ENCODE results near the gene MTR. TPM values are rescaled to one million over a fixed set of nuclear protein-coding genes. Genes with fewer than 3 reads are reported as not detected.

Gene MTR
- 10 to 100 TPM; 26.1 to 50.2 (median 42.9) TPM for polyA plus RNA-seq (ENCODE audit: insufficient read depth in 1 of 5, insufficient read length in 5 of 5, low replicate concordance in 1 of 5)
- long read RNA-seq, donor 1, full-length matches to known transcripts, result 3 of 3 reads
- long read RNA-seq, donor 1, partial matches to known transcripts, result 0 of 3 reads
- long read RNA-seq, donor 1, other reads (novel, unspliced or antisense), result 0 of 3 reads
- long read RNA-seq, donor 2, full-length matches to known transcripts, result 2 of 10 reads
- long read RNA-seq, donor 2, partial matches to known transcripts, result 8 of 10 reads
- long read RNA-seq, donor 2, other reads (novel, unspliced or antisense), result 0 of 10 reads
- long read RNA-seq, donor 3, full-length matches to known transcripts, result 3 of 3 reads
- long read RNA-seq, donor 3, partial matches to known transcripts, result 0 of 3 reads
- long read RNA-seq, donor 3, other reads (novel, unspliced or antisense), result 0 of 3 reads
- long read RNA-seq, donor 4, full-length matches to known transcripts, result 2 of 2 reads
- long read RNA-seq, donor 4, partial matches to known transcripts, result 0 of 2 reads
- long read RNA-seq, donor 4, other reads (novel, unspliced or antisense), result 0 of 2 reads
- long read RNA-seq, donor 5, full-length matches to known transcripts, result 2 of 2 reads
- long read RNA-seq, donor 5, partial matches to known transcripts, result 0 of 2 reads
- long read RNA-seq, donor 5, other reads (novel, unspliced or antisense), result 0 of 2 reads
- long read RNA-seq, donor 6, full-length matches to known transcripts, result 1 of 7 reads
- long read RNA-seq, donor 6, partial matches to known transcripts, result 6 of 7 reads
- long read RNA-seq, donor 6, other reads (novel, unspliced or antisense), result 0 of 7 reads
- long read RNA-seq, donor 7, full-length matches to known transcripts, result 1 of 1 reads
- long read RNA-seq, donor 7, partial matches to known transcripts, result 0 of 1 reads
- long read RNA-seq, donor 7, other reads (novel, unspliced or antisense), result 0 of 1 reads
- long read RNA-seq, donor 8, full-length matches to known transcripts, result 4 of 18 reads
- long read RNA-seq, donor 8, partial matches to known transcripts, result 14 of 18 reads
- long read RNA-seq, donor 8, other reads (novel, unspliced or antisense), result 0 of 18 reads

DNA sequence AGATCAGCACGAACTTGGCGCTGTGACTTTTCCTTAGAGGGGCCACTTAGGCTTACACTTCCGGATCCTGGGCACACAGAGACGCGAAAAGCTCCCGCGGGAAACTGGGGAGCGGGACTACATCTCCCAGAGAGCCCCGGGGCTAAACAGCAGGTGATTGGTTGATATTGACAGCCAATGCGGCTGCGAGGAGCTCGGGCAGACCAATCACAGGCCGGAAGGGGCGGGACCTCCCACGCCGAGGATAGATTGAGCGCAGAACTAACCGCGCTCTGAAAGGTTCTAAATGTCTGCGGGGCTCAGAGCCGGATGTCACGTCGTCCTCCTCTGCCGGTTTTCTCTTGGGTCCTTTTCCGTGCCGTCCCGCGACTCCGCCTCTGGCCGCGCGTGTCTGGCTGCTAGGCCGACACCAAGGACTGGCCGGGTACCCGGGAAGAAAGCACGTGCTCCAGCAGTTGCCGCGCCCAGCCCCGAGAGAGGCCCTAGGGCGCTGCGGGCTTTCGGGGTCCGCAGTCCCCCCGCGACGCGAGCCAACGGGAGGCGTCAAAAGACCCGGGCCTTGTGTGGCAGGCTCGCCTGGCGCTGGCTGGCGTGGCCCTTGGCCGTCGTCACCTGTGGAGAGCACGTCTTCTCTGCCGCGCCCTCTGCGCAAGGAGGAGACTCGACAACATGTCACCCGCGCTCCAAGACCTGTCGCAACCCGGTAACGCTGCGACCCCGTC lies at the start of gene MTR:
Gene MTR, plus strand, starts transcription at position 258 of the 722 bp plus-strand sequence. Its CDS starts 412 bp downstream, at position 670.
- peak; percentile 96 to 97 for DNase-seq

DNA sequence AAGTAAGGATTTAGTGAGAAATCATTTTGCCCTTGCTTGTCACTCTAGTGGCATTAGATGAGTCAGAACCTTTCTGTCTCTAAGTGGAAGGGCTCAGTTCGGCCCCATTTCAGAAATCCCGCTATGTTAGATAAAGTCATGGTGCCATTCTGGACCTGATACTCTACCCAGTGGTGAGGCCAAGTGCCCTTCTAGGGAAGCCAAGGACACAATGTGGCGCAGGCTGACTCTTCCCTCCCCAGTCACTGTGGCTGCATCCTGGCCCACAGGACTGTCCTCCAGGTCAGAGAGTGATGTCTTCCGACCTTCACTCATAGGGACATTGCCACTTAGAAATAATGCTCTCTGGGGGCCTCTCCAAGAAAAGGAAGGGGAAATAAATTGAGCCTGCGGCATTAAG lies 48.3 kb upstream of the MTR start:
- DNase-seq, result no peak

DNA sequence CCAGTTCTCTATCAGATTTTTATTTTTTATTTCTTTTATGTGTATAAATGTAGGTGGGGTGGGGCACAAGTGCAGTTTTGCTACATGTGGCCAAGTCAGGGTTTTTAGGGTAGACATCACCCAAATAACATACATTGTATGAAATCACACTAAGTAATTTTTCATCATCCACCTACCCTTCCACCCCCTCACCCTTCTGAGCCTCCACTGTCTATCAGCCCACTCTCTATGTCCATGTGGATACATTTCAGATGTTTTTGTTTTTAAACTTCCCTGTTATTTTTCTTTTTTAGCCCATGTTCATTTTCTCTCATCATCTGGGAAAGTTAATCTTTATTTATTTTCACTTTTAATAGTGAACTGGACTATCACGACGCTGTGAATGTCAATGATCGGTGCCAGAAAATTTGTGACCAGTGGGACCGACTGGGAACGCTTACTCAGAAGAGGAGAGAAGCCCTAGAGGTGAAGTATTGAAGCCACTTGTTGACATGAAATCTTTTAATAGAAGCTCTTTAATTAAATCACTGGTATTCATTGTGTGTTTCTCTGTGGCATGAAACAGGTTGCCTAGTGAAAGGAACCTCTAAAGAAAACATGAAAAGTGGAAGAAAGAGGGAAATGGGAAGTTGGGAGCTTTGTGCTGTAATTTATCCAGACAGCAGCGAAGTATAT lies 47.6 kb upstream of the MTR start:
- no peak for DNase-seq

DNA sequence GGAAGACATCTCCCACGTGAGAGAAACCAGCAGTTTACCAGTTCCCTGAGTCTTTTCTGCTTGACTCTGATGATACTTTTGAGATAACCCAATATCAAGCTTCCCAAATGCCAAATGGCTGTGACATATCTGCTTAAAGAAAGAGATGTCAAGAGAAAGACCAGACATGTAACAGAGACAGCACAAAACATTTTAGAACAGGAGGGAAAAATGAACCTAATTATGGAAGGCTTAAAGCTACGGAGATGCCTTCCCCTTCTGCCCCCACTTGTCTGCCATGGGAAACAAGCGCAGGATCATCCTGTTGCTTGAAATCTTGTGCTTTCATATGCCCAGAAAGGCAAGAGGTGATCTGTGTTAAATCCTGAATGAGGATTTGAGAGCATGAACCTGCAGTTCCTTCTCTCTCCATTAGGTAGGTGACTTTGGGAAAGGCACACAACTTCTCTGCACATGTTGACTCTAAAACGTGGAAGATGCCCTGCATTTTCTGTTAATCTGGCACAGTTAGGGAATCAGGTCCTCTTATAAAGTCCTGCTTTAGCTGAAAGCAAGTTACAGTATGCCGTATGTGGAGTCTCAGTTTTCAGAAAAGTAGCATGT lies 46.7 kb upstream of the MTR start:
- DNase-seq, result no peak

DNA sequence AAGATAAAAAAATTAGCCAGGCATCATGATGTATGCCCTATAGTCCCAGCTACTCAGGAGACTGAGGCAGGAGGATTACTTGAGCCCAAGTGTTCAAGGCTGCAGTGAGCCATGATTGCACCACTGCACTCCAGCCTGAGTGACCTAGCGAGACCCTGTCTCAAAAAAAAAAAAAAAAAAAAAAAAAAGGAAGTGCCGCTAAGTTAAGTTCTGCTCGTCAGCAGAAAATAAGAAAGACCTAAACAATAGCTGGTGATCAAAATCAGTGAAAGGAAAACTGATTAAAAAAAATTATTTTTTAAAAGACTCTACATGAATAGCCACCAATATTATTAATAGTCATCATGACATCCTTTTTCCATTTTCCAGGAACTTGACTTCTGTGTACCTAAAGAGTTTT lies 44.2 kb upstream of the MTR start:
- no peak for DNase-seq

DNA sequence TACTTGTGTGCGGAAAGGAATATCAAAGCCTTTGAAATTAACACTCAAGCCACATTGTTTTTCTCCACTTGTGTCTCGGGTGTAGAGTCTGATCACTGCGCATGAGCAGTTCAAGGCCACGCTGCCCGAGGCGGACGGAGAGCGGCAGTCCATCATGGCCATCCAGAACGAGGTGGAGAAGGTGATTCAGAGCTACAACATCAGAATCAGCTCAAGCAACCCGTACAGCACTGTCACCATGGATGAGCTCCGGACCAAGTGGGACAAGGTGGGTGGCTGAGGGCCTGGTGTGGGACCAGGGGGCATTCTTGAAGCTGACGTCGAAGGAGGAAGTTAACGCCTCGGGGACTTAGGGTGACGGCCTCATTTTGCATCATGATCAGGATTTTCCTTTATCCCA lies 43.7 kb upstream of the MTR start:
- DNase-seq, result no peak

DNA sequence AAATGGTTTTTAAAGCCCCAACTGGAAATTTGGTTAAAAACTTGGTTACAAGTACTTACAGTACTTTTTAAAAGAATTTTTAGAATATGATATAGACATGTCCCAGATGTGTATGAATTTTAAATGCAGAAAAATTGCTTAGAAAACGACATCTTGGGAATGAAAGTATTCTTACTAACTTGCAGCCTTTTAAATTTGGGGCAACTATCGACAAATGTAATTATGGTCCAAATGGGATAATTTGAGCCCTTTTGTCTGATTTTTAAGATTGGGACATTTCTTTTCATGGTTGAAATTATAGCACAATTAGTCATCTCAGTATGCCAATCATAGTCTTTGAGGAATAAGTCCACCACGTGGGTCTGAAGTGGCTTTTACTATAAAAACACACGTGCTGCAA lies 43.2 kb upstream of the MTR start:
- no peak for DNase-seq

DNA sequence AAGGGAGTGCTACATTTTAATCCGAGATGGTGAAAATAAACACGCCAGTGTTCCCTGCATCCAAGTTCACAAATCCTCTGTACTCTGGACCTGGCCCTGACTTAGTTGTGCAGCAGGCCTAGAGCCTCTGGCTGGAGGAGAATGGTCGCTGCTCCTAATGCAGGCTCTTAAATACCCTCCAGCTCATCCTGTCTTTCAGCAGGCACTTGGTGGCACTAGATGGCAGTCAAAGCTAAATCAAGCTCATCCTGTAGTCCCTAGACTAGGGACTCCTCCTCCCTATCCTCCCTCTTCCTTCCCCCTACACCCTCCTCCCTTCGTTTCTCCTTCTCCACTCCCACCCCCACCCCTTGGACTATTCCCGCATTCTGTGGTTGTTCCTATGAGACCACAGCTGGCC lies 41.6 kb upstream of the MTR start:
- DNase-seq, result peak in 1 of 2 donors; percentile 16

DNA sequence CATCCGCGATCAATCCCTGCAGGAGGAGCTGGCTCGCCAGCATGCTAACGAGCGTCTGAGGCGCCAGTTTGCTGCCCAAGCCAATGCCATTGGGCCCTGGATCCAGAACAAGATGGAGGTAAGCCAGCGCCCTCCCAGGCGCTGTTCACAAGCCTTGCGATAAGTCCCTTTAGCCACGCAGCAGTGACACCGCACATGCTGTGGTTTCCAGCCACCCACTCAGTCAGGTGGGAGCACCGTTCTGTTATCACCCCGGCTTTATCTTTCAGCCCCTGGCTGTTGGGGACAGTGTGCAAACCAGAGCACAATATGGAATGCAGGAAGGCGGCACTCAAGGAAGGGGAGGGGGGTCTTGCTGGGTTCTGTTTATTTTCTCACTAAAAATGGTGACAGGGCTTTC lies 41.1 kb upstream of the MTR start:
- DNase-seq, result no peak

DNA sequence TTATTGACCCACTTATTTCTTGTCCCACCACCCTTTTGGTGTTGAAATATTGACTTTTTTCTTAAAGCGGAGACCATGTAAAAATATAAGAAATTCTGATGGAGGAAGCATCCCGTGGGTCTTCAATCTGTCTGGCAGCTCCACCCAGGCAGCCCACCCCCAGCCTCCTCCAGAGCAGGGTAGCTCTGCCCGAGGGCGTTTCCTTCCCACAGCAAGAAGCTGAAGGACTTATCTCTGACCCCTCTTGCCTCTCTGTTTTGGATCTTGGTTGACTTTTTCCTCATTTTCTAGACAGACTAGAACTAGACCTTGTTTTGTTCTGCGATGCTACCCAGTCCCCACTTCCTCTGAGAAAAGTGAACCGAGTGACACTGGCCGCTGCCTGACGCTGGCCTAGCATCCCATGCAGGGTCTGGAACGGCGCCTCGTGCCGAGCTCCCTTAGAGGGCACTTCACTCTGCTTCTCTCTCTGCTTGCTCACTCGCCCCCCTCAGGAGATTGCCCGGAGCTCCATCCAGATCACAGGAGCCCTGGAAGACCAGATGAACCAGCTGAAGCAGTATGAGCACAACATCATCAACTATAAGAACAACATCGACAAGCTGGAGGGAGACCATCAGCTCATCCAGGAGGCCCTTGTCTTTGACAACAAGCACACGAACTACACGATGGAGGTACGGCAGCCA lies 40.4 kb upstream of the MTR start:
- DNase-seq, result no peak

DNA sequence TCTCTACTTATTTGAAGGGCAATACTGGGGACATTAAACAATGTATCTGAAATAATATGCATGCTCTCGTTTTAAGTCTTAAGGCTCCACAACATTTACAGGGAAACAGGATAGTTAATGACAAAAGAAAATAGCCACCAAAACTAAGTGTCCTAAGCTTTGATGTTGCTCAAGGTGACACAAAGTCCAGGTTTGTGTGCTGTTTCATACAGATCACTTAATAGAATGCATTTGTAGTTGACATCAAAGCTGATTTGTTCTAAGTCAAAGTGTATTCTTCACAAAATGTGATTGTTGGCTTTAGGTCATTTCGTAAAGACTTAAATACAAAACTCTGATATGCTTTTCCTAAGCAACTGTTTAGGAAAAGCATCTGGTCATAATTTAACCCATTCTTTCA lies 37.5 kb upstream of the MTR start:
- no peak for DNase-seq

DNA sequence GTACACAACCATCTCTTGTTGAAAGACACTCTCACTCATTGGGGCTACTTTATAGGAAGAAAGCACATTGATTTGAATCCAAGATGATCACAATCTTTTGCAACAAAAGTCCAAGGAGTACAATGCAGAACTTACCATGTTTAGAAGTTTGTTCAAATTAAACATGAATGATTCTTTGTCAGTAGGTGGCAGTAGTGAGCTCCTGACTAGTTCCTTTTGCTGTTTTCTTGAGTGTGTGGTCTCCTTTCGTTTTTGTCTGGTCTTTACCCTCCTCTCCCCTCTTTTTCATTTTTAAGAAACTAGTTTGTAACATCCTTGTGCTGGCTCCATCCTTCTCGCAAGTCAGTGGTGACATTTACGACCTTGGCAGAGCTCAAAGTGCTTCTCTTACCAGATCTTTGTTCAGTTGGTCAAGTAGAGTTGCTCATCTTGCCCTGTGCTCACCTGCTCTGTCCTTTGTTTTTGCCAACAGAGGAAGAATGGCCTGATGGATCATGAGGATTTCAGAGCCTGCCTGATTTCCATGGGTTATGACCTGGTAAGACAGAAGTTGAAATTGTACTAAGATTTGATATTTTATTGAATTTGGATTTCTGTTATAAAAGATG lies 35.7 kb upstream of the MTR start:
- DNase-seq, result peak in 1 of 2 donors; percentile 17

DNA sequence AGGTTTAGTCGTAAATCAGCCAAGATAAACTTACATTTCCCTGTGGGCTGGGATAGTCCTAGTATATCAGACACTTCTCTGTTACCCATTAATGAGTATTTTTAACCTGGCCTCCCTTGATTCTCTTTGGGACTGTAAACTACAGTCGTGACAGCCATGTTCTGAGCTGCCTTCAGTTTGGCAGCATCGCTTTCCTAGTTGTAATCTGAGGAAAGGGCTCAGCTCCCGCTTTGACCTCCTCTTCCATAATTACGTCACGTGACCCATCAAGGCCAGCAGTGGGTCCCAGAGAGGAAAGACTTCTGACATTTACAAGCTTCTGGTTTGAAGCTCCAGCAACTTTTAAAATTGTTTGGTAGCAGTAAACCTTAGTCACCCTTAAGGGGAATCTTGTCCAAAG lies 34.6 kb upstream of the MTR start:
- no peak for DNase-seq

DNA sequence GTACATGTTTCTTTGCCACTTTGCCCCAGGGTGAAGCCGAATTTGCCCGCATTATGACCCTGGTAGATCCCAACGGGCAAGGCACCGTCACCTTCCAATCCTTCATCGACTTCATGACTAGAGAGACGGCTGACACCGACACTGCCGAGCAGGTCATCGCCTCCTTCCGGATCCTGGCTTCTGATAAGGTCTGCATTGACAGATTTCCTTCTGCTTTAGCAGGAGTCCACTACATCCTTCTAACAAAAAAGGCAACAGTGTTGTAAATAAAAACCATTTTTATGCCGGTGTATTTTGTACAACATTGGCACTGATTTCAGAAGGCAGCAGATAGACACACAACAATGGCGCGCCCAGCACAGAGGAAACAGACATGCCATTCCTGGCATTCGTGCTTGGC lies 34.1 kb upstream of the MTR start:
- no peak for DNase-seq

DNA sequence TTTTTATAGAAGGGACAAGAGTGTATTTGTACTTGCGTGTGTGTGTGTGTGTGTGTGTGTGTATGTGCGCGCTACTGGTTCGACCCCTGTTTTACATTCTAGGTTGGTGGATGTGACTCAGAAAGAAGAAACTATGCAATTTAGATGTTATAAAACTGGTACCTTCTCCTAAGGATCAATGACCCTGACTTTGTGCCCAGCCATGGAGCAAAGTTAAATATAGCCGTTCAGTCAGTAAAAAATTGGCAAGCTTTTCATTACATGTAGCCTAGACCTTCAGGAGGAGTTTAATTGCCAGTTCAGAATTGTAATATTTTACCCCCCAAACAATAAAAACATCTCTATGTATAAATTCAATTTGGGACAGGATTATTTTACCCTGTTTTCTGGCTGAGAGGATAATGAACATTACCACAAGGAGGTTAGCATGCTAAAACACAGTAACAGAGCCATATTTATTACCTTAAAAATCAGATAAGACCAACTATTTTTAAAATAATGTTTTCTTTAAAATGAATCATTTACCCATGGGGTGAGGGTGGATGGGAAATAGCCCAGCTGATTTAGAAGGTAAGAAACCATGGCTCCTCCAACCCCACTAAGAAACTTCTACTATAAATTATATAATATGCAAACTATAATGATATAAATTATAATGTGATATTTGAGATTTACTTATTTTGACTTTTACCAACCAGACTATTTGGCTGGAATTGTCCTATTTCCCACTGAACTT lies 33.5 kb upstream of the MTR start:
- DNase-seq, result no peak

DNA sequence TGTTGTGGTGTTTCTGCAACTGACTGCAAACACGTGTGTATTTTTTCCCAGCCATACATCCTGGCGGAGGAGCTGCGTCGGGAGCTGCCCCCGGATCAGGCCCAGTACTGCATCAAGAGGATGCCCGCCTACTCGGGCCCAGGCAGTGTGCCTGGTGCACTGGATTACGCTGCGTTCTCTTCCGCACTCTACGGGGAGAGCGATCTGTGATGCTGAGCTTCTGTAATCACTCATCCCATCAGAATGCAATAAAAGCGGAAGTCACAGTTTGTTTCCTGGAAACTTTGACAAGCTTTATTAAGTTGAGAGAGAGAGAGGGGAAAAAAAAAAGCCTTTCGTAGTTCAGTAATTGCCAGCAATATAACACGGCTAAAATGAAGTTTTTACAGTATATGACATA lies 32.7 kb upstream of the MTR start:
- DNase-seq, result no peak

DNA sequence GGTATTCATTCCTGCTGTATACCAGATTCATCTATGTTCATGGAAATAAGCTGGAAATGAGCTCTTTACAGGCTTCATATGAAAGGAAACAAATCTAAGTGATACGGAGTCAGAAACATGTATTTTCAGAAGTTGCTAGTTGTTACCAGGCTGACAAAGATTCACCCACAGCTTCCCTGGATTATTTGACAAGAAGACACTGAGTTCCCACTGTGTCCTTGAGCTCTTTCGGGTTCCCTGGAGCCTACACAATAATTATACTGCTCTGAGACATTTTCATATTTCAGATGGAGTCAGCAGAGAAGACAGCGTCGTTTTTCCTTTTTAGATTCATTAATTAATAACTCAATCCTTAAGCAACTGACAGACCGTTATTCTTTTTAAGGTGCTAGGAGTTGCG lies 29.3 kb upstream of the MTR start:
- no peak for DNase-seq

DNA sequence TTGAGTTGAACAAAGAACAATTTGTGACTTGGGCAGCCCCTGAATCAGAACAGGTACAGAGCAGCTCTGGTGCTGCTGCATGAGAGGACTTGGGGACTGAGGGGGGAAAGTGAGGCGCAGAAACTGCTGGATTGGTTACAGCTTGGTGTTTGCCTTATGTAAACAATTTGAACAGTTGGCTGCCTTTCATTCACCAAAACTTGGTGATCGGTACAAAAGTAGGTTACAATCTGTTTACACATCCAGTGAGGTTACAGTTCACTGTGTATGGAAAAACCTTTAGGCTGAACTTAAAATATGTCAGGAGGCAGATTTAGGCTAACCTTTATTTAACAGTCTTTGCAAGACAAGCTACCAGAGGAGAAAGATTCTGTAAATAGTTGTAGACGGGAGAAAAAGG lies 28.6 kb upstream of the MTR start:
- no peak for DNase-seq

DNA sequence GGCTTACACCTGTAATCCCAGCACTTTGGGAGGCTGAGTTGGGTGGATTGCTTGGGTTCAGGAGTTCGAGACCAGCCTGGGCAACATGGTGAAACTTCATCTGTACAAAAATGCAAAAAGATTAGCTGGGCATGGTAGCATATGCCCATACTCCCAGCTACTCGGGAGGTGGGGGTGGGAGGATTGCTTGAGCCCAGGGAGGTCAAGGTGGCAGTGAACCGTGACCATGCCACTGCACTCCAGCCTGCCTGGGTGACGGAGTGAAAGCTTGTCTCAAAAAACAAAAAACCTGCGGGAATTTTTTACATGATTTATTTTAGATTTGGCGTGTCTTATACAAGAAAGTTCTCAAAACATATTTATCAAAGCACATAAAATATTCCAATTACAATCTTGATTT lies 27.8 kb upstream of the MTR start:
- DNase-seq, result no peak

Measured in right lung (tissue), 10 donors.